ENCODE measurements around the gene OR51A7.

The OR51A7 gene

GRCh38 chr11:4957396-4957795 is 53.8 kb downstream of the OR51A7 start:
- no peak for DNase-seq

All from NCI-H748 treated with DMSO at 0.1 percent for 48 hours (cell line).